Upper lobe of left lung (tissue), 6 donors: ENCODE measurements around the gene RPL38. TPM values are rescaled to one million over a fixed set of nuclear protein-coding genes. Genes with fewer than 3 reads are reported as not detected.

Source experiments
- ATAC-seq, 2 donors: fragments of 200-7000 bp; cut with Tn5 transposase; one replicate each; pipeline ENCODE4 v1.9.1; 2022; ENCODE audit warnings: mild to moderate bottlenecking in 2 of 2, moderate library complexity in 2 of 2; ENCODE audit not compliant: low FRiP score in 2 of 2
- DNase-seq, 2 donors: peaks; one replicate each; pipeline ENCODE4 v3.0.0-alpha.2; 2019 to 2020
- H3K27ac ChIP-seq, 4 donors: fragments of 200-600 bp; sonication (generic); one replicate each; pipeline ENCODE4 v1.5.1; 2016 to 2019
- H3K27me3 ChIP-seq, 4 donors: fragments of 200-600 bp; sonication (generic); one replicate each; pipeline ENCODE4 v1.5.1; 2017 to 2019
- H3K36me3 ChIP-seq, 4 donors: fragments of 200-600 bp; sonication (generic); one replicate each; pipeline ENCODE4 v1.5.1; 2016 to 2019
- H3K4me1 ChIP-seq, 4 donors: fragments of 200-600 bp; sonication (generic); one replicate each; pipeline ENCODE4 v1.5.1; 2018 to 2019
- H3K4me3 ChIP-seq, 4 donors: fragments of 200-600 bp; sonication (generic); one replicate each; pipeline ENCODE4 v1.5.1; 2017 to 2019; ENCODE audit warnings: mild to moderate bottlenecking in 2 of 4, moderate library complexity in 1 of 4
- H3K9me3 ChIP-seq, 4 donors: fragments of 200-600 bp; sonication (generic); one replicate each; pipeline ENCODE4 v1.5.1; 2018 to 2019
- EP300 ChIP-seq, 4 donors: sonication (generic); formaldehyde crosslinking; IDR thresholded peaks; one replicate each; pipeline ENCODE4 v1.5.1; 2017; ENCODE audit warnings: antibody characterized with exemption in 4 of 4, control low read depth in 2 of 4
- POLR2A ChIP-seq, 4 donors: fragments of 450-650 bp; IDR thresholded peaks; one replicate each; pipeline ENCODE4 v1.5.1; 2016 to 2017; ENCODE audit warnings: antibody characterized with exemption in 4 of 4, mild to moderate bottlenecking in 2 of 4
- POLR2AphosphoS5 ChIP-seq, 2 donors: sonication (generic); formaldehyde crosslinking; IDR thresholded peaks; one replicate each; pipeline ENCODE4 v1.5.1; 2017; ENCODE audit warnings: antibody characterized with exemption in 2 of 2
- WGBS, 2 donors: methylation state at CpG; one replicate each; pipeline ENCODE4 v1.1.5; 2017 to 2018; 5-methylcytosine and 5-hydroxymethylcytosine counted together
- total RNA-seq, 6 donors: library from RNA; depleted of rRNA in 4 of 6; stranded (reverse); fragments of >200 nt in 4 of 6; gene quantifications; one replicate each; pipeline versions ENCODE4 v1.1.0 to v1.2.1, GENCODE V29; 2016 to 2021
- TF ChIP-seq, protein P1 (sequence below), 6 experiments: fragments of 450-650 bp in 4 of 6; fragments of 200-600 bp in 2 of 6; sonication (generic) in 2 of 6; IDR thresholded peaks; one replicate each; pipeline ENCODE4 v1.5.1; 2016 to 2019; ENCODE audit warnings: antibody characterized with exemption in 6 of 6
- donor health status: DM: no; HTN: no; CAD: no; lungs with moderate emphysema.
- donor health status: DM: no; HTN: yes; CAD: no; lungs with severe emphysema.

The RPL38 gene
- total RNA-seq, 6 donors from 2014 or later = 334 to 709 (median 485) TPM

- Histone ChIP-seq H3K4me1 (peaks cover 43 to 73% (median 58%) of the 10 kb centered on the region in 4 donors), H3K27me3 (no peaks in the 10 kb centered on the region), H3K36me3 (peaks cover 0 to 50% (median 35%) of the 10 kb centered on the region in 4 donors), H3K9me3 (no peaks in the 10 kb centered on the region), H3K27ac (no peak overlapping the region), H3K4me3 (no peak overlapping the region)
- WGBS, 2 donors = 60 to 61% methylated on average over 18 of the region's 18 CpGs
- ATAC-seq (peak; percentile 53 to 78), DNase-seq (peak; percentile 75 to 91)
- TF ChIP-seq, protein P1, sequence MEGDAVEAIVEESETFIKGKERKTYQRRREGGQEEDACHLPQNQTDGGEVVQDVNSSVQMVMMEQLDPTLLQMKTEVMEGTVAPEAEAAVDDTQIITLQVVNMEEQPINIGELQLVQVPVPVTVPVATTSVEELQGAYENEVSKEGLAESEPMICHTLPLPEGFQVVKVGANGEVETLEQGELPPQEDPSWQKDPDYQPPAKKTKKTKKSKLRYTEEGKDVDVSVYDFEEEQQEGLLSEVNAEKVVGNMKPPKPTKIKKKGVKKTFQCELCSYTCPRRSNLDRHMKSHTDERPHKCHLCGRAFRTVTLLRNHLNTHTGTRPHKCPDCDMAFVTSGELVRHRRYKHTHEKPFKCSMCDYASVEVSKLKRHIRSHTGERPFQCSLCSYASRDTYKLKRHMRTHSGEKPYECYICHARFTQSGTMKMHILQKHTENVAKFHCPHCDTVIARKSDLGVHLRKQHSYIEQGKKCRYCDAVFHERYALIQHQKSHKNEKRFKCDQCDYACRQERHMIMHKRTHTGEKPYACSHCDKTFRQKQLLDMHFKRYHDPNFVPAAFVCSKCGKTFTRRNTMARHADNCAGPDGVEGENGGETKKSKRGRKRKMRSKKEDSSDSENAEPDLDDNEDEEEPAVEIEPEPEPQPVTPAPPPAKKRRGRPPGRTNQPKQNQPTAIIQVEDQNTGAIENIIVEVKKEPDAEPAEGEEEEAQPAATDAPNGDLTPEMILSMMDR (IDR thresholded peaks at IDR 0.05) = peak; percentile 81 to 97 (median 86)
- TF ChIP-seq EP300 (IDR thresholded peaks at IDR 0.05) (no peak), POLR2AphosphoS5 (IDR thresholded peaks at IDR 0.05) (peak in 1 of 2 donors; percentile 8)
Measured at GRCh38 chr17:74210191-74211140, 7.0 kb downstream of the RPL38 start.

DNA sequence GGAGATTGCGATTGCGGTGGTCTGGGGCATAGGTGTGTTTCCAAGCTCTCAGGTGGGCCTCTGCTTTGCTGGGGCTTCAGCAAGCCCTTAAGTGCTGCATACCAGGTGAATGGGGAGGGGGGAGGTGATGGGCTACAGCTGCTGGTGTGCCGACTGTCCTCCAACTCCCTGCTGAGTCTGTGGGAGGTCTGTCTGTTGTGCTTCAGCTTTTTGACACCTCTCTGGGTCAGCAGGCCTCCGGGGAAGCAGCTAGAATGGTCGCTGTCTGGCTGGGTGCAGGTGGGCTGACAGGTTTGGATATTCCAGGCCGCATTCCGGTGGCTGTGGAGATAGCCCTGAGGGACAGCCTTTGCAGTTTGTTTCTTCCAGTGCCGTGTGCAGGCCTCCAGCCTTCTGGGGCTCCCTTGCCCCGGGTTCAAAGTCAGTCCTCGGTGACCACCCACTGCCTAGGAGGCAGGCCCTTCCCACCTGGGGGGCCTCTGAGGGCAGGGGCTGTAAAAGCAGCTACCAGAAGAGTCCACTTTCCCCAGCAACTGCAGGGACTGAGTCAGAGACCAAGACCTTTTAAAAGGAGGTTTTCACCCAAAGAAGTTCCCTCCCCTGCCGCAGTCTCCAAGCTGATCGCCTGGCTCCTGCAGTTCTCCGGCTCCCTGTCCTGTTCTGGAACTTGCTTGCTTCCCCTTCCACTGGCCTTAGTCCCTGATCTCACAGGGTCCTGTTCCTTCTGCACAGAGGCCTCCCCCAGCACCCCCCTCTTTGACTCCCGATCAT is 7.8 kb downstream of the RPL38 start:
- DNase-seq (no peak), ATAC-seq (no peak)
- H3K27me3 ChIP-seq = no peaks in the 10 kb centered on the region
- peaks cover 36 to 65% (median 50%) of the 10 kb centered on the region in 4 donors for H3K4me1 ChIP-seq
- no peak overlapping the region for H3K27ac ChIP-seq
- H3K36me3 ChIP-seq = peaks cover 0 to 41% (median 27%) of the 10 kb centered on the region in 4 donors
- peak overlapping the region in 2 of 4 donors; percentile 60 to 61 for H3K4me3 ChIP-seq
- no peak for TF ChIP-seq EP300 (IDR thresholded peaks at IDR 0.05)
- peak in 1 of 4 donors; percentile 7 for TF ChIP-seq POLR2A (IDR thresholded peaks at IDR 0.05)
- 68 to 85% methylated on average over 8 to 14 of the region's 14 CpGs for WGBS, 2 donors
- H3K9me3 ChIP-seq = no peaks in the 10 kb centered on the region

DNA sequence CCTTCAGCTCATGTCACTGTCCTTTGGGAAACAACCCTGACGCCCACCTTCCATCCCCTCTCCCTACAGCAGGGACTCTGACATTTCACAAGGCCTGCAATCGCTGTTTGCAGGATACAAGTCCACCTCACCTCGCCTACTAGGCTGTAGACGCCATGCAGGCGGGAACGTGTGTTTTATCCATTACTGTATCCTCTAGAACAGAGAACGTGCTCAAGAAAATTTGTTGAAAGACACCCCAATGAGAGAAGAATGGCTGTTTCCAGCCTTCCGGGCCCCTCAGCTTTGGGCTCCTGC is 8.4 kb downstream of the RPL38 start:
- 55 to 71% methylated on average over 8 of the region's 8 CpGs for WGBS, 2 donors
- H3K9me3 ChIP-seq = no peaks in the 10 kb centered on the region
- no peak overlapping the region for H3K27ac ChIP-seq
- H3K36me3 ChIP-seq = peaks cover 0 to 36% (median 26%) of the 10 kb centered on the region in 4 donors
- peak overlapping the region; percentile 38 to 61 (median 56) for H3K4me3 ChIP-seq
- peaks cover 36 to 59% (median 48%) of the 10 kb centered on the region in 4 donors for H3K4me1 ChIP-seq
- DNase-seq (no peak), ATAC-seq (no peak)
- no peaks in the 10 kb centered on the region for H3K27me3 ChIP-seq
- TF ChIP-seq EP300 (IDR thresholded peaks at IDR 0.05) (no peak), POLR2AphosphoS5 (IDR thresholded peaks at IDR 0.05) (no peak), POLR2A (IDR thresholded peaks at IDR 0.05) (no peak)
- TF ChIP-seq, protein P1 (IDR thresholded peaks at IDR 0.05) = no peak

- DNase-seq (no peak), ATAC-seq (peak in 1 of 2 donors; percentile 11)
- Histone ChIP-seq H3K27me3 (no peaks in the 10 kb centered on the region), H3K4me3 (peak overlapping the region; percentile 38 to 61 (median 56)), H3K9me3 (no peaks in the 10 kb centered on the region), H3K4me1 (peaks cover 36 to 54% (median 43%) of the 10 kb centered on the region in 4 donors), H3K27ac (peak overlapping the region; percentile 68 to 83 (median 80)), H3K36me3 (peaks cover 0 to 31% (median 22%) of the 10 kb centered on the region in 4 donors)
- no peak for TF ChIP-seq POLR2AphosphoS5 (IDR thresholded peaks at IDR 0.05)
- TF ChIP-seq, protein P1 (IDR thresholded peaks at IDR 0.05) = peak in 2 of 6 experiments; percentile 9 to 21
- WGBS, 2 donors = 6 to 7% methylated on average over 26 to 48 of the region's 48 CpGs
Measured at GRCh38 chr17:74212209-74212912, 8.9 kb downstream of the RPL38 start.
